ENCODE measurements around the gene DTX1.

The DTX1 gene

GRCh38 chr12:113050795-113051194, 5.7 kb upstream of the DTX1 start:
- Mint-ChIP-seq H3K36me3 (ENCODE audit: low read depth) (no peaks in the 10 kb centered on the region), H3K4me1 (no peaks in the 10 kb centered on the region), H3K9me3 (peaks cover 3% of the 10 kb centered on the region), H3K27me3 (ENCODE audit: low read depth) (peaks cover 73% of the 10 kb centered on the region), H3K27ac (no peak overlapping the region), H3K4me3 (no peak overlapping the region)
- no peak for TF ChIP-seq CTCF (IDR thresholded peaks at IDR 0.05; ENCODE audit: unreplicated experiment in 3 of 3)

GRCh38 chr12:113051759-113052158, 4.8 kb upstream of the DTX1 start:
- Mint-ChIP-seq H3K27me3 (ENCODE audit: low read depth) (peaks cover 79% of the 10 kb centered on the region), H3K4me1 (no peaks in the 10 kb centered on the region), H3K36me3 (ENCODE audit: low read depth) (no peaks in the 10 kb centered on the region), H3K9me3 (peaks cover 3% of the 10 kb centered on the region), H3K4me3 (no peak overlapping the region), H3K27ac (no peak overlapping the region)
- TF ChIP-seq CTCF (IDR thresholded peaks at IDR 0.05; ENCODE audit: unreplicated experiment in 3 of 3) = no peak

- Mint-ChIP-seq H3K4me3 (no peak overlapping the region), H3K9me3 (peaks cover 3% of the 10 kb centered on the region), H3K27ac (no peak overlapping the region), H3K27me3 (ENCODE audit: low read depth) (peaks cover 75% of the 10 kb centered on the region), H3K4me1 (no peaks in the 10 kb centered on the region), H3K36me3 (ENCODE audit: low read depth) (no peaks in the 10 kb centered on the region)
- TF ChIP-seq CTCF (IDR thresholded peaks at IDR 0.05; ENCODE audit: unreplicated experiment in 3 of 3) = no peak
Observed at GRCh38 chr12:113052326-113052725, 4.2 kb upstream of the DTX1 start.

- Mint-ChIP-seq H3K9me3 (peaks cover 3% of the 10 kb centered on the region), H3K36me3 (ENCODE audit: low read depth) (no peaks in the 10 kb centered on the region), H3K27me3 (ENCODE audit: low read depth) (peaks cover 52% of the 10 kb centered on the region), H3K4me3 (peak overlapping the region; percentile 67 to 72 (median 68)), H3K4me1 (no peaks in the 10 kb centered on the region), H3K27ac (no peak overlapping the region)
- no peak for TF ChIP-seq CTCF (IDR thresholded peaks at IDR 0.05; ENCODE audit: unreplicated experiment in 3 of 3)
Observed at GRCh38 chr12:113054948-113055486, 1.5 kb upstream of the DTX1 start.

- peaks cover 3% of the 10 kb centered on the region for H3K9me3 Mint-ChIP-seq
- no peaks in the 10 kb centered on the region for H3K4me1 Mint-ChIP-seq
- no peak for TF ChIP-seq CTCF (IDR thresholded peaks at IDR 0.05; ENCODE audit: unreplicated experiment in 3 of 3)
- no peaks in the 10 kb centered on the region for H3K36me3 Mint-ChIP-seq (ENCODE audit: low read depth)
- H3K4me3 Mint-ChIP-seq = peak overlapping the region; percentile 68 to 72 (median 71)
- H3K27ac Mint-ChIP-seq = no peak overlapping the region
- peaks cover 46% of the 10 kb centered on the region for H3K27me3 Mint-ChIP-seq (ENCODE audit: low read depth)
Observed at GRCh38 chr12:113055594-113056380, 743 bp upstream of the DTX1 start.

GRCh38 chr12:113056381-113056630, 224 bp upstream of the DTX1 start:
- Mint-ChIP-seq H3K27me3 (ENCODE audit: low read depth) (peaks cover 46% of the 10 kb centered on the region), H3K27ac (no peak overlapping the region), H3K36me3 (ENCODE audit: low read depth) (no peaks in the 10 kb centered on the region), H3K9me3 (peaks cover 3% of the 10 kb centered on the region), H3K4me3 (peak overlapping the region; percentile 68 to 72 (median 71)), H3K4me1 (no peaks in the 10 kb centered on the region)
- TF ChIP-seq CTCF (IDR thresholded peaks at IDR 0.05; ENCODE audit: unreplicated experiment in 3 of 3) = no peak
